OCI-LY3 (cell line): ENCODE results near the gene SNAPC4.

Experiments used
- CTCF ChIP-seq: fragments of 200-600, 300-600 bp; sonication (generic); IDR thresholded peaks from 2 replicates; pipeline ENCODE4 v1.5.1; 2014; ENCODE audit warnings: antibody characterized with exemption, low read length, low read depth
- EZH2phosphoT487 ChIP-seq: fragments of 200-600 bp; shearing (Covaris generic); IDR thresholded peaks from 2 replicates; pipeline ENCODE4 v1.6.1; 2018; ENCODE audit warnings: antibody characterized with exemption, mixed run types, low read depth

GRCh38 chr9:136383436-136383835 lies 16.5 kb downstream of the SNAPC4 start:
- no peak for TF ChIP-seq EZH2phosphoT487
- no peak for TF ChIP-seq CTCF
